Thyroid gland (tissue), 4 donors: ENCODE data around the gene TMEM255B.

Source experiments
- CTCF ChIP-seq, 6 experiments: fragments of 200-600 bp in 3 of 6; fragments of 450-650 bp in 3 of 6; sonication (generic) in 3 of 6; IDR thresholded peaks; one replicate each; pipeline ENCODE4 v1.5.1; 2016 to 2019; ENCODE audit warnings: antibody characterized with exemption in 6 of 6, mild to moderate bottlenecking in 2 of 6, inconsistent platforms in 1 of 6, moderate library complexity in 1 of 6
- POLR2A ChIP-seq, 2 donors: fragments of 450-650 bp; IDR thresholded peaks; one replicate each; pipeline ENCODE4 v1.6.1; 2017; ENCODE audit warnings: antibody characterized with exemption in 2 of 2, mild to moderate bottlenecking in 2 of 2, moderate library complexity in 1 of 2

- TF ChIP-seq POLR2A (IDR thresholded peaks at IDR 0.05) (no peak), CTCF (IDR thresholded peaks at IDR 0.05) (peak in 1 of 6 experiments; percentile 14)
These were observed 17.0 kb upstream of the TMEM255B start for GRCh38 chr13:113742000-113742441.
